ENCODE results near the gene FLYWCH2.

DNA sequence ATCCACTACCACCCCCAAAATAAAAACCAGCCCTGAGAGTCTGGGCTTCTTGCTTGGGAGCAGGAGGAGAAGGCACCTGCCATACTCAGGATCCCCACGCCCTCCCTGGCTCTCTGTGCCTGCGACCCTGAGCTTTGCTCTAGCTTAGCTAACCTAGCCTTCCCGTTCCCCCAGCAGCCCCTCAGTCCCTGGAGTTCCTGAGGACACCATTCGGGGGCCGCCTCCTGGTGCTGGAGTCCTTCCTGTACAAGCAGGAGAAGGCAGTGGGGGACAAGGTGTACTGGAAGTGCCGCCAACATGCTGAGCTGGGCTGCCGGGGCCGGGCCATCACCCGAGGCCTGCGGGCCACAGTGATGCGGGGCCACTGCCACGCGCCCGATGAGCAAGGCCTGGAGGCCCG, 47.2 kb downstream of the FLYWCH2 start:
- no peak for TF ChIP-seq RCOR1 (IDR thresholded peaks at IDR 0.05; ENCODE audit: low read depth, low read length)
- TF ChIP-seq MYC (IDR thresholded peaks at IDR 0.05; ENCODE audit: borderline replicate concordance, low read length): no peak
- TF ChIP-seq, protein P1, sequence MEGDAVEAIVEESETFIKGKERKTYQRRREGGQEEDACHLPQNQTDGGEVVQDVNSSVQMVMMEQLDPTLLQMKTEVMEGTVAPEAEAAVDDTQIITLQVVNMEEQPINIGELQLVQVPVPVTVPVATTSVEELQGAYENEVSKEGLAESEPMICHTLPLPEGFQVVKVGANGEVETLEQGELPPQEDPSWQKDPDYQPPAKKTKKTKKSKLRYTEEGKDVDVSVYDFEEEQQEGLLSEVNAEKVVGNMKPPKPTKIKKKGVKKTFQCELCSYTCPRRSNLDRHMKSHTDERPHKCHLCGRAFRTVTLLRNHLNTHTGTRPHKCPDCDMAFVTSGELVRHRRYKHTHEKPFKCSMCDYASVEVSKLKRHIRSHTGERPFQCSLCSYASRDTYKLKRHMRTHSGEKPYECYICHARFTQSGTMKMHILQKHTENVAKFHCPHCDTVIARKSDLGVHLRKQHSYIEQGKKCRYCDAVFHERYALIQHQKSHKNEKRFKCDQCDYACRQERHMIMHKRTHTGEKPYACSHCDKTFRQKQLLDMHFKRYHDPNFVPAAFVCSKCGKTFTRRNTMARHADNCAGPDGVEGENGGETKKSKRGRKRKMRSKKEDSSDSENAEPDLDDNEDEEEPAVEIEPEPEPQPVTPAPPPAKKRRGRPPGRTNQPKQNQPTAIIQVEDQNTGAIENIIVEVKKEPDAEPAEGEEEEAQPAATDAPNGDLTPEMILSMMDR (IDR thresholded peaks at IDR 0.05): no peak
- no peak for TF ChIP-seq HOXA7 (CRISPR knock-in tag; IDR thresholded peaks at IDR 0.05)
- no peak for TF ChIP-seq MAFK (IDR thresholded peaks at IDR 0.05; ENCODE audit: partially characterized antibody)
- no peak for TF ChIP-seq CEBPB (IDR thresholded peaks at IDR 0.05)
- no peak for TF ChIP-seq FOSL2 (IDR thresholded peaks at IDR 0.05)
- no peak for TF ChIP-seq FOSL2 (CRISPR knock-in tag; IDR thresholded peaks at IDR 0.05)
- TF ChIP-seq POLR2A (IDR thresholded peaks at IDR 0.05; ENCODE audit: low read length): no peak
- TF ChIP-seq, protein P2, sequence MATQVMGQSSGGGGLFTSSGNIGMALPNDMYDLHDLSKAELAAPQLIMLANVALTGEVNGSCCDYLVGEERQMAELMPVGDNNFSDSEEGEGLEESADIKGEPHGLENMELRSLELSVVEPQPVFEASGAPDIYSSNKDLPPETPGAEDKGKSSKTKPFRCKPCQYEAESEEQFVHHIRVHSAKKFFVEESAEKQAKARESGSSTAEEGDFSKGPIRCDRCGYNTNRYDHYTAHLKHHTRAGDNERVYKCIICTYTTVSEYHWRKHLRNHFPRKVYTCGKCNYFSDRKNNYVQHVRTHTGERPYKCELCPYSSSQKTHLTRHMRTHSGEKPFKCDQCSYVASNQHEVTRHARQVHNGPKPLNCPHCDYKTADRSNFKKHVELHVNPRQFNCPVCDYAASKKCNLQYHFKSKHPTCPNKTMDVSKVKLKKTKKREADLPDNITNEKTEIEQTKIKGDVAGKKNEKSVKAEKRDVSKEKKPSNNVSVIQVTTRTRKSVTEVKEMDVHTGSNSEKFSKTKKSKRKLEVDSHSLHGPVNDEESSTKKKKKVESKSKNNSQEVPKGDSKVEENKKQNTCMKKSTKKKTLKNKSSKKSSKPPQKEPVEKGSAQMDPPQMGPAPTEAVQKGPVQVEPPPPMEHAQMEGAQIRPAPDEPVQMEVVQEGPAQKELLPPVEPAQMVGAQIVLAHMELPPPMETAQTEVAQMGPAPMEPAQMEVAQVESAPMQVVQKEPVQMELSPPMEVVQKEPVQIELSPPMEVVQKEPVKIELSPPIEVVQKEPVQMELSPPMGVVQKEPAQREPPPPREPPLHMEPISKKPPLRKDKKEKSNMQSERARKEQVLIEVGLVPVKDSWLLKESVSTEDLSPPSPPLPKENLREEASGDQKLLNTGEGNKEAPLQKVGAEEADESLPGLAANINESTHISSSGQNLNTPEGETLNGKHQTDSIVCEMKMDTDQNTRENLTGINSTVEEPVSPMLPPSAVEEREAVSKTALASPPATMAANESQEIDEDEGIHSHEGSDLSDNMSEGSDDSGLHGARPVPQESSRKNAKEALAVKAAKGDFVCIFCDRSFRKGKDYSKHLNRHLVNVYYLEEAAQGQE (IDR thresholded peaks at IDR 0.05): no peak
- no peak for TF ChIP-seq KDM1A (IDR thresholded peaks at IDR 0.05; ENCODE audit: low read depth)

All from A549 (cell line).